Muscle of back (tissue), 11 donors: Measurements from ENCODE around the gene GSTA4. TPM values are rescaled to one million over a fixed set of nuclear protein-coding genes. Genes with fewer than 3 reads are reported as not detected.
A peak's percentile ranks its signal among the peaks of the same experiment; 100 is the strongest.
"Not testable (repeated sequence)": the region's sequence is repeated elsewhere in the genome, so short reads cannot be mapped to it uniquely, and the experiment has no call there.

Experiments
- DNase-seq, 3 donors: peaks; one replicate each; pipeline versions ENCODE4 v3.0.0 to v3.0.0-alpha.2; 2013
- polyA plus RNA-seq, 10 donors: library from polyadenylated mRNA; unstranded; fragments of 120-200 nt; gene quantifications; one replicate each; pipeline ENCODE4 v1.2.1, GENCODE V29; 2013; ENCODE audit not compliant: insufficient read length in 10 of 10

The GSTA4 gene
- polyA plus RNA-seq, 10 donors, result 45.4 to 66.8 (median 55.4) TPM

- no peak for DNase-seq
These were observed 20.4 kb upstream of the GSTA4 start for GRCh38 chr6:53015486-53015885.

DNA sequence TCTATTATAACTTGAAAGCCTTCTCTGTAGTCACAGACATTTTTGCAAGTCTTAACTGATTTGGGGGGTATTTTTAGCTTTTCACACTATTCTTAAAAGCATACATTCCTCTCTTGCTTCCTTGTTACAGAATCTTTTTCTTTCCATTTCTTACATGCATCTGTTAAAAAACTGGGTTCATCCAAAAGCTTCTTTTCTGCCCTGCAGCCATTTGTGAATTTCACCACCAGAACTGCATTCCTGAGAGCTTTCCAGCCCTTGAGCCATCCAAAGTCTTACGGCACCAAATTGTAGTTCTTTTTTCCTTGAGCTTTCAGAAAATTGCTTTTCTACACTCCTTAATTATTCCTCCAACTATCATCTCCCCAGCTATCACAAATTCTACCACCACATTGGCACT, 19.7 kb upstream of the GSTA4 start:
- peak in 2 of 3 donors; percentile 27 to 37 for DNase-seq

GRCh38 chr6:53014063-53014462, 19.0 kb upstream of the GSTA4 start:
- DNase-seq, result peak in 2 of 3 donors; percentile 48 to 73

DNA sequence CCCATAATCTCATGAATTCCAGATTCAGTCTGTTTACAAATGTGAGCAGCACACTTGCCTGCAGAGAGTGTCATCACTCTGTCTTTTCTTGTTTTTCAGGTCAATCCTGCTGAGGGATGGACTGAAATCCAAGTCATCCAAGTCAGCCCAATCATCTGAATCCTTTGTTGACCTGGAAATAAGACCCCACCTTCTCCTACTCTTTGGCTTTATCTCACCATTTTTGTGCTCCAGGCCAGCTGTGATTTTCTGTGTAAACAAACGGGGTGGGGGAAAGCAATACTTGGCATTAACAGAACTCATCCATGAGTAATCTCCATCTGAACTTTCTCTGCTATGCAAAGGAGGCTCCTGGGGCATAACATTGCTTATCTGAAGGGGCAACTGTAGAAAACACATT, 16.9 kb upstream of the GSTA4 start:
- no peak for DNase-seq

GRCh38 chr6:53010504-53010903, 15.4 kb upstream of the GSTA4 start:
- DNase-seq, result no peak

- no peak for DNase-seq
These were observed 14.4 kb upstream of the GSTA4 start for GRCh38 chr6:53009511-53009910.

GRCh38 chr6:53009056-53009455, 14.0 kb upstream of the GSTA4 start:
- no peak for DNase-seq

GRCh38 chr6:53008192-53008687, 13.2 kb upstream of the GSTA4 start:
- DNase-seq, result not testable (repeated sequence)

DNA sequence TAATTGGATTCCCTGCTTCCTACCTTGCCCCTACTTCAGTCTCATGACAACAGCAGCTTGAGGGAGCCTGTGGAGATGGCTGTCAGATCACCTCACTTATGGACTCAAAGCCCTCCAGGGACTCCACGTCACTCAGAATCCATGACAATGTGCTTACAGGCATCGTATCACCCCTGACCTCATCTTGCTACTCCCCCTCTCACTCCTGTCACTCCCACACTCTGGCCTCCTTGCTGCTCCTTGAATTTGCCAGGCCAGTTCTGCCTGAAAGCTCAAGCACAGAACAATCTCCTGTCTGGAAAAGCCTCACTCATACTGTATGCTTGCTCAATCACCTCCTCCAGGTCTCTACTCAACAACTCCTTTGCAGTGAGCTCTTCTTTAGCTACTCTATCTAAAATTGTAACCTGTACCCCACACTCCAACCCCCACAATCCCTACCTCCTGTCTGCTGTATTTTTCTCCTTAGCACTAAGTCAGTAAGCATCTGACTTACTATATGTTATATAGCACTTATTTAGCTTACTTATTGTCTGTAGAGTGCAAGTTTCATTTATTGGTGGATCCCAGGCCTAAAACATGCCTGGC, 10.7 kb upstream of the GSTA4 start:
- no peak for DNase-seq

- no peak for DNase-seq
These were observed 4.4 kb upstream of the GSTA4 start for GRCh38 chr6:52999456-52999855.

DNA sequence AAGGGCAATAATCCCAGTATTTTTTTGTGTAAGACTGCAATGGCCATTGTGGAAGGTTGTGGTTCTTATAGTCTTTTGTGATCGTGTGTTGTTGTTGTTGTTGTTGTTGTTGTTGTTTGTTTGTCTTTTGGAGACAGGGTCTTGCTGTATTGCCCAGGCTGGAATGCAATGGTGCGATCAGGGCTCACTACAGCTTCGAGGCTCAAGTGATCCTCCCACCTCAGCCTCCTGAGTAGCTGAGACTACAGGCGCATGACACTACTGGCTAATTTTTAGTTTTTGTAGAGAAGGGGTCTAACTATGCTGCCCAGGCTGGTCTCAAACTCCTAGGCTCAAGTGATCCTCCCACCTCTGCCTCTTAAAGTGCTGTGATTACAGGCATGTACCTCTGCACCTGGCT, 3.5 kb upstream of the GSTA4 start:
- DNase-seq, result no peak

GRCh38 chr6:52995913-52996645, 995 bp upstream of the GSTA4 start:
- peak; percentile 59 to 78 (median 72) for DNase-seq

DNA sequence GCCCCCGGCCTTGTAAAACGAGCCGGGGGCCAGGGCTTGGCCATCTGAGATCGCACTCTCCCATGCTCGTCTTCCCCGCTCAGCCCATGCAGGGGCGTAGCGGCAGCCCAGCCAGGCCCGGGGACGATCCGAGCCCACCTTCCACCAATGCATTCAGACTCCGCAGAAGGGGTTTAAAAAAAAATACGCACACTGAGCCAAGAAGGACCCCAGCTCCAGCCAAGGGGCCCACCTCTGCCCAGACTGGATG, 320 bp downstream of the GSTA4 start:
- no peak for DNase-seq

- peak; percentile 56 to 88 (median 63) for DNase-seq
These were observed 849 bp downstream of the GSTA4 start for GRCh38 chr6:52994031-52994838.

DNA sequence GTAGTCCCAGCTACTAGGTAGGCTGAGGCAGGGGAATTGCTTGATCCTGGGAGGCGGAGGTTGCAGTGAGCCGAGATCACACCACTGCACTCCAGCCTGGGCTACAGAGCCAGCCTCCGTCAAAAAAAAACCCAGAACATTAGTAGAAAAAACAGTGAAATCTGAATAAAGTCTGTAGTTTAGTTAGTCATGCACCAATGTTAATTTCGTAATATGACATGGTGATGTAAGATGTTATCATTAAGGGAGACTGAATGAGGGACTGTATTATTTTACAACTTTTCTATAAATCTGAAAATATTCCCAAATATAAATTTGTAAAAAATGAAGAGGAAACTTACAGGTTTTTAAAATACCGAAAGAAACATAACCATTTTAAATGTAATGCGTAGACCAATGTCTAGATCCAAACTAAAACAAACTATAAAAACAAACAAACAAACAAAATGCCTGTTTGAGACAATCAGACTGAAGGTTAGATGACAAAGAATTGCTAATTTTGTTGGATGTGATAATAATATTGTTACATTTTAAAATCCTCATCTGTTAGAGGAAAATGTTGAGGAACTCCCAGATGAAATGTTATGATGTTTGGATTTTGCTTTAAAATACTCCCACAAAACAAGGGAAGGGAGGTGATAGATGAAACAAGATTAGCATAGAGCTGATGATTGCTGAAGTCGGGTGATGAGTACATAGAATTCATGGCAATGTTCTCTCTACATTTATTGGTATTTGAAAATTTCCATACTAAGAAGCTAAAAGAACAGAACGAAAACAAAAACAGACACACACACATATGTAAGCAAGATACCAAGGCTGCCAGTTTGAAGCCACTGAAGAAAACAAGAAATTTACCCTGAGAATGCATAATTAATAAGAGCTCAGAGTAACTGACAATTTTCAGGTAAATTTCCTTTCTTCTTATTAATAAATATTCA, 1.8 kb downstream of the GSTA4 start:
- DNase-seq, result peak; percentile 18 to 53 (median 19)

DNA sequence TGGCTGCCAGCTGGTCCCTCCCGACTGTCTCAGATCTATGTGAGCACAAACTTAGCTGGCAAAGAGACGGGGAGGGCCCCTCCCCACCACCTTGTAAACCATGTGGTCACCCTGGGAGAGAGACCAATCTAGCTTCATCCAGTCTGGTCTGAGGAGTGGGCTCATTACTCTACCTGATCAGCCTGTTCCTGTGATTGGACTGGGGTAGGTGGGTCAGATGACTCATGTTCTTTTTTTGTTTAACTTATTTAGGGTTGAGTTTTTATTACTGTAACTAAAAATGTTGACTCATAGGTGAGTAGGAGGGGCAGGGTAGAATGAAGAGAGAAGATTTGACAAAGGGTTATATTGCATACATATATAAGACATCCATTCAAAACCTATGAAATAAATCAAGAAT, 4.7 kb downstream of the GSTA4 start:
- no peak for DNase-seq

- no peak for DNase-seq
These were observed 9.9 kb downstream of the GSTA4 start for GRCh38 chr6:52985228-52985627.

GRCh38 chr6:52984247-52984646, 10.8 kb downstream of the GSTA4 start:
- DNase-seq, result peak in 1 of 3 donors; percentile 4

- DNase-seq, result no peak
These were observed 11.8 kb downstream of the GSTA4 start for GRCh38 chr6:52983159-52983848.

DNA sequence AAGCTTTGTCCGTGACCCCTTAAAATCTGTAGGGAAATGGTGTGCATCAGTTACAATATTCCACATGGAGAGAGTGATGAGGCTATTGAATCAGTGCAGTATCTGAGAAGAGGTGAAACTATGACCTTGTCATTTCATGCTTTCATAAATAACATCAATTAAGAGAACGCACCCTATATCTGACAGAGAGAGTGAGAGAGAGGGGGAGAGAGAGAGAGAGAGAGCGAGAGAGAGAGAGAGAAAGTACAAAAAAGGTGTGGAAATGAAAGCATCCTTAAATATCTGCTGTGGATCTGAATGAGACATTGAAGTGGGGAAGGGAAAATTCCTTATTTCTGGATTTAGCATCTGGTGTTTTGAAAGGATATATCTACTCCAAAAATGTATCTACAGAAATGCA, 12.4 kb downstream of the GSTA4 start:
- no peak for DNase-seq
